ENCODE data around the gene SENP5. TPM values are rescaled to one million over a fixed set of nuclear protein-coding genes. Genes with fewer than 3 reads are reported as not detected.
A peak's percentile ranks its signal among the peaks of the same experiment; 100 is the strongest.
"Not testable (repeated sequence)": the region's sequence is repeated elsewhere in the genome, so short reads cannot be mapped to it uniquely, and the experiment has no call there.

The SENP5 gene, protein sequence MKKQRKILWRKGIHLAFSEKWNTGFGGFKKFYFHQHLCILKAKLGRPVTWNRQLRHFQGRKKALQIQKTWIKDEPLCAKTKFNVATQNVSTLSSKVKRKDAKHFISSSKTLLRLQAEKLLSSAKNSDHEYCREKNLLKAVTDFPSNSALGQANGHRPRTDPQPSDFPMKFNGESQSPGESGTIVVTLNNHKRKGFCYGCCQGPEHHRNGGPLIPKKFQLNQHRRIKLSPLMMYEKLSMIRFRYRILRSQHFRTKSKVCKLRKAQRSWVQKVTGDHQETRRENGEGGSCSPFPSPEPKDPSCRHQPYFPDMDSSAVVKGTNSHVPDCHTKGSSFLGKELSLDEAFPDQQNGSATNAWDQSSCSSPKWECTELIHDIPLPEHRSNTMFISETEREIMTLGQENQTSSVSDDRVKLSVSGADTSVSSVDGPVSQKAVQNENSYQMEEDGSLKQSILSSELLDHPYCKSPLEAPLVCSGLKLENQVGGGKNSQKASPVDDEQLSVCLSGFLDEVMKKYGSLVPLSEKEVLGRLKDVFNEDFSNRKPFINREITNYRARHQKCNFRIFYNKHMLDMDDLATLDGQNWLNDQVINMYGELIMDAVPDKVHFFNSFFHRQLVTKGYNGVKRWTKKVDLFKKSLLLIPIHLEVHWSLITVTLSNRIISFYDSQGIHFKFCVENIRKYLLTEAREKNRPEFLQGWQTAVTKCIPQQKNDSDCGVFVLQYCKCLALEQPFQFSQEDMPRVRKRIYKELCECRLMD
- total RNA-seq = 24.8 TPM
- polyA plus RNA-seq = 11.3 TPM
- long read RNA-seq, donor 1, full-length matches to known transcripts = 1 of 1 reads
- long read RNA-seq, donor 1, partial matches to known transcripts = 0 of 1 reads
- long read RNA-seq, donor 1, other reads (novel, unspliced or antisense) = 0 of 1 reads
- long read RNA-seq, donor 2 = 0 reads
- long read RNA-seq, donor 3, full-length matches to known transcripts = 6 of 6 reads
- long read RNA-seq, donor 3, partial matches to known transcripts = 0 of 6 reads
- long read RNA-seq, donor 3, other reads (novel, unspliced or antisense) = 0 of 6 reads
- long read RNA-seq, donor 4, full-length matches to known transcripts = 2 of 2 reads
- long read RNA-seq, donor 4, partial matches to known transcripts = 0 of 2 reads
- long read RNA-seq, donor 4, other reads (novel, unspliced or antisense) = 0 of 2 reads
- long read RNA-seq, donor 5, partial matches to known transcripts = 23 of 26 reads
- long read RNA-seq, donor 5, other reads (novel, unspliced or antisense) = 0 of 26 reads
- long read RNA-seq, donor 6, full-length matches to known transcripts = 3 of 3 reads
- long read RNA-seq, donor 6, partial matches to known transcripts = 0 of 3 reads
- long read RNA-seq, donor 6, other reads (novel, unspliced or antisense) = 0 of 3 reads
- long read RNA-seq, donor 7, full-length matches to known transcripts = 1 of 8 reads
- long read RNA-seq, donor 7, partial matches to known transcripts = 7 of 8 reads
- long read RNA-seq, donor 7, other reads (novel, unspliced or antisense) = 0 of 8 reads
- long read RNA-seq, donor 8, full-length matches to known transcripts = 1 of 1 reads
- long read RNA-seq, donor 8, partial matches to known transcripts = 0 of 1 reads
- long read RNA-seq, donor 8, other reads (novel, unspliced or antisense) = 0 of 1 reads
- long read RNA-seq, donor 9, partial matches to known transcripts = 0 of 2 reads
- long read RNA-seq, donor 9, other reads (novel, unspliced or antisense) = 0 of 2 reads
- long read RNA-seq, donor 10 = 0 reads

GRCh38 chr3:196867507-196868296, at the start of gene SENP5:
TSS of gene SENP5 (plus strand) at chr3:196867920. CDS start at chr3:196885182, 17,262 bp downstream.
- H3K9me3 ChIP-seq (ENCODE audit: control insufficient read depth in 2 of 2, insufficient read depth in 1 of 2, low read length in 1 of 2) = peaks cover 0 to 6% of the 10 kb centered on the region in 2 donors
- H3K27me3 ChIP-seq (ENCODE audit: control insufficient read depth in 2 of 2, insufficient read depth in 1 of 2, low read length in 1 of 2) = no peaks in the 10 kb centered on the region
- H3K4me3 ChIP-seq (ENCODE audit: low read length in 2 of 2) = peak within 1 kb of the TSS; percentile 74 to 84
- H3K27ac ChIP-seq (ENCODE audit: low read depth in 1 of 2, low read length in 1 of 2) = peak within 1 kb of the TSS; percentile 78 to 88
- peak; percentile 56 to 94 (median 83) for DNase-seq (ENCODE audit: low read depth in 6 of 9, low spot score in 9 of 9)
- H3K4me1 ChIP-seq (ENCODE audit: control insufficient read depth in 2 of 2, insufficient read depth in 2 of 2, low read length in 2 of 2) = peaks cover 6 to 7% of the 10 kb centered on the region in 2 donors
- 1% methylated on average over 93 of the region's 93 CpGs for whole genome bisulfite sequencing
- peaks cover 0 to 7% of the 10 kb centered on the region in 2 donors for H3K36me3 ChIP-seq (ENCODE audit: control insufficient read depth in 2 of 2, insufficient read depth in 2 of 2, low read length in 1 of 2)

DNA sequence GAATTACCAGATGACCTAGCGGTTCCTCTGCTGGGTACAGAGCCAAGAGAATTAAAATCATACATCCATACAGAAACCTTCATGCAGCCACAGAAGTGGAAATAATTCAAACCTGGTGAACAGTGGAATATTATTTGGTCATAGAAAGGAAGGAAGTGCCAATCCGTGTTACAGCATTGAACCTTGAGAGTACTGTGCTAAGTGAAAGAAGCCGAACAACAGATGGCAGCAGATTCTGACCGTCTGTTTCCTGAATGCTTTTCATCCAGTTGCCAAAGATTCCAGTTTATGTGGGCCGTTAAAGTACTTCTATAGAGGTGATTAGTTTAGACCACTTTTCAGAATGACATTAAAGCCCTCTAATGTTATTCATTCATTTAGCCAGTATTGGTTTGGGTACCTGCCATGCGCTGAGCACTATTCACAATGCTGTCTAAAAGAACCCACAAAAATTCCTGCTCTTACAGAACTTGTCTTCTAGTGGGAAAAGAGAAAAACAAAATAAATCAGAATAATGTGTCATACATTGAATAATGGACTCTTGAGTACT, 45.8 kb upstream of the SENP5 start:
- H3K27me3 ChIP-seq (ENCODE audit: control insufficient read depth in 2 of 2, insufficient read depth in 1 of 2, low read length in 1 of 2) = no peaks in the 10 kb centered on the region
- H3K36me3 ChIP-seq (ENCODE audit: control insufficient read depth in 2 of 2, insufficient read depth in 2 of 2, low read length in 1 of 2) = peaks cover 50 to 76% of the 10 kb centered on the region in 2 donors

GRCh38 chr3:196829651-196830050, 38.1 kb upstream of the SENP5 start:
- H3K36me3 ChIP-seq (ENCODE audit: control insufficient read depth in 2 of 2, insufficient read depth in 2 of 2, low read length in 1 of 2) = peaks cover 21 to 45% of the 10 kb centered on the region in 2 donors
- not testable (repeated sequence) for H3K4me3 ChIP-seq (ENCODE audit: low read length in 2 of 2); H3K27ac ChIP-seq (ENCODE audit: low read depth in 1 of 2, low read length in 1 of 2); H3K27me3 ChIP-seq (ENCODE audit: control insufficient read depth in 2 of 2, insufficient read depth in 1 of 2, low read length in 1 of 2); H3K4me1 ChIP-seq (ENCODE audit: control insufficient read depth in 2 of 2, insufficient read depth in 2 of 2, low read length in 2 of 2); H3K9me3 ChIP-seq (ENCODE audit: control insufficient read depth in 2 of 2, insufficient read depth in 1 of 2, low read length in 1 of 2); DNase-seq (ENCODE audit: low read depth in 6 of 9, low spot score in 9 of 9)
- 98% methylated on average over 3 of the region's 3 CpGs for WGBS

More for the DNA sequence above, 45.8 kb upstream of the SENP5 start:
- Histone ChIP-seq H3K27ac (ENCODE audit: low read depth in 1 of 2, low read length in 1 of 2) (no peak overlapping the region), H3K4me1 (ENCODE audit: control insufficient read depth in 2 of 2, insufficient read depth in 2 of 2, low read length in 2 of 2) (no peaks in the 10 kb centered on the region), H3K4me3 (ENCODE audit: low read length in 2 of 2) (no peak overlapping the region), H3K9me3 (ENCODE audit: control insufficient read depth in 2 of 2, insufficient read depth in 1 of 2, low read length in 1 of 2) (no peaks in the 10 kb centered on the region)
- DNase-seq (ENCODE audit: low read depth in 6 of 9, low spot score in 9 of 9) = no peak
- 98% methylated on average over 6 of the region's 6 CpGs for WGBS

DNA sequence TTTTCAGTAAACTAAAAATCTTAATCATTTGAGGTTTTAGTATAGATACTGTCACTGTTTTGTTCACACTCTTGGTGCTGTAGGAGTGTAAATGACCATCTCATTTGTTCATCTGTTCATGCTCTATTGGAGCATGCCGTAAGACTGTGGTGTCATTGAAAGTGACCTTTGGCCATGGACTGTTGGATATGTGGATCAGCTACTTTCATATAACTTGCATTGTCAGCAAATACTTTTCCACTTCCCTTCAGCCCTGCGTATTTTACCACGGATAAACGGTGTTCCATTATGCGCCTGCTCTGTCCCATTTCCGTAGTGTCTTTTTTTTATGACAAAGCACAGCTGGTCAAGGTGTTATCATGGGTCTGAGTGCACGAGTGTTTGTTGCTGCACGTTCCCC, 32.6 kb upstream of the SENP5 start:
- 88% methylated on average over 8 of the region's 8 CpGs for WGBS
- DNase-seq (ENCODE audit: low read depth in 6 of 9, low spot score in 9 of 9) = no peak
- H3K27ac ChIP-seq (ENCODE audit: low read depth in 1 of 2, low read length in 1 of 2) = no peak overlapping the region
- H3K4me3 ChIP-seq (ENCODE audit: low read length in 2 of 2) = no peak overlapping the region
- H3K9me3 ChIP-seq (ENCODE audit: control insufficient read depth in 2 of 2, insufficient read depth in 1 of 2, low read length in 1 of 2) = no peaks in the 10 kb centered on the region
- H3K4me1 ChIP-seq (ENCODE audit: control insufficient read depth in 2 of 2, insufficient read depth in 2 of 2, low read length in 2 of 2) = no peaks in the 10 kb centered on the region
- H3K36me3 ChIP-seq (ENCODE audit: control insufficient read depth in 2 of 2, insufficient read depth in 2 of 2, low read length in 1 of 2) = peaks cover 4 to 22% of the 10 kb centered on the region in 2 donors
- H3K27me3 ChIP-seq (ENCODE audit: control insufficient read depth in 2 of 2, insufficient read depth in 1 of 2, low read length in 1 of 2) = no peaks in the 10 kb centered on the region

DNA sequence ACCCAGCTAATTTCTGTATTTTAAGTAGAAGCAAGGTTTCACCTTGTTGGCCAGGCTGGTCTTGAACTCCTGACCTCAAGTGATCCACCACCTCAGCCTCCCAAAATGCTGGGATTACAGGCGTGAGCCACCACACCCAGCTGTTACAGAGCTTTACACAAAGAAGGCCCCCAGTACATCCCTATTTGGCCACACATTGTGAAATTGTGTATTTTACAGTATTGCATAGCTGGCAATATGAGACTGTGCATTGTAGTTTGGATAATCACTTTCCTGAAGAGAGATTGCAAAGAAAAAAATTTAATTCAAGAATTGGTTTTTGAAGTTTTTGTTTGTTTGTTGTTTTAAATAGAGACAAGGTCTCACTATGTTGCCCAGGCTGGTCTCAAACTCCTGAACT, 31.1 kb upstream of the SENP5 start:
- not testable (repeated sequence) for H3K27ac ChIP-seq (ENCODE audit: low read depth in 1 of 2, low read length in 1 of 2); H3K27me3 ChIP-seq (ENCODE audit: control insufficient read depth in 2 of 2, insufficient read depth in 1 of 2, low read length in 1 of 2); H3K9me3 ChIP-seq (ENCODE audit: control insufficient read depth in 2 of 2, insufficient read depth in 1 of 2, low read length in 1 of 2); H3K4me1 ChIP-seq (ENCODE audit: control insufficient read depth in 2 of 2, insufficient read depth in 2 of 2, low read length in 2 of 2); DNase-seq (ENCODE audit: low read depth in 6 of 9, low spot score in 9 of 9); H3K4me3 ChIP-seq (ENCODE audit: low read length in 2 of 2)
- peaks cover 0 to 12% of the 10 kb centered on the region in 2 donors for H3K36me3 ChIP-seq (ENCODE audit: control insufficient read depth in 2 of 2, insufficient read depth in 2 of 2, low read length in 1 of 2)
- whole genome bisulfite sequencing = 94% methylated on average over 1 of the region's 1 CpG

GRCh38 chr3:196837819-196838420, 29.8 kb upstream of the SENP5 start:
- no peaks in the 10 kb centered on the region for H3K27me3 ChIP-seq (ENCODE audit: control insufficient read depth in 2 of 2, insufficient read depth in 1 of 2, low read length in 1 of 2)
- peak; percentile 27 to 82 (median 56) for DNase-seq (ENCODE audit: low read depth in 6 of 9, low spot score in 9 of 9)
- no peak overlapping the region for H3K4me3 ChIP-seq (ENCODE audit: low read length in 2 of 2)
- H3K36me3 ChIP-seq (ENCODE audit: control insufficient read depth in 2 of 2, insufficient read depth in 2 of 2, low read length in 1 of 2) = peaks cover 0 to 5% of the 10 kb centered on the region in 2 donors
- 54% methylated on average over 3 of the region's 3 CpGs for WGBS
- no peaks in the 10 kb centered on the region for H3K9me3 ChIP-seq (ENCODE audit: control insufficient read depth in 2 of 2, insufficient read depth in 1 of 2, low read length in 1 of 2)
- no peak overlapping the region for H3K27ac ChIP-seq (ENCODE audit: low read depth in 1 of 2, low read length in 1 of 2)
- H3K4me1 ChIP-seq (ENCODE audit: control insufficient read depth in 2 of 2, insufficient read depth in 2 of 2, low read length in 2 of 2) = no peaks in the 10 kb centered on the region

DNA sequence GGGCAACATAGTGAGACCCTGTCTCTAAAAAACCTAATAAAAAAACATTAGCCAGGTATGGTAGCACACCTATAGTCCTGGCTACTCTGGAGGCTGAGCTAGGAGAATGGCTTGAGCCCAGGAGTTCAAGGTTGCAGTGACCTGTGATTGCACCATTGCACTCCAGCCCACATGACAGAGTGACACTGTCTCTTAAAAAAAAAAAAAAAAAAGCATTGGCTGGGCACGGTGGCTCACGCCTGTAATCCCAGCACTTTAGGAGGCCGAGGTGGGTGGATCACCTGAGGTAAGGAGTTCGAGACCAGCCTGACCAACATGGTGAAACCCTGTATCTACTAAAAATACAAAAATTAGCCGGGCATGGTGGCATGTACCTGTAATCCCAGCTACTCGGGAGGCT, 28.4 kb upstream of the SENP5 start:
- DNase-seq (ENCODE audit: low read depth in 6 of 9, low spot score in 9 of 9) = not testable (repeated sequence)
- WGBS = 97% methylated on average over 6 of the region's 6 CpGs

More for the DNA sequence above, 28.4 kb upstream of the SENP5 start:
- not testable (repeated sequence) for H3K4me3 ChIP-seq (ENCODE audit: low read length in 2 of 2); H3K36me3 ChIP-seq (ENCODE audit: control insufficient read depth in 2 of 2, insufficient read depth in 2 of 2, low read length in 1 of 2); H3K27ac ChIP-seq (ENCODE audit: low read depth in 1 of 2, low read length in 1 of 2); H3K9me3 ChIP-seq (ENCODE audit: control insufficient read depth in 2 of 2, insufficient read depth in 1 of 2, low read length in 1 of 2); H3K27me3 ChIP-seq (ENCODE audit: control insufficient read depth in 2 of 2, insufficient read depth in 1 of 2, low read length in 1 of 2); H3K4me1 ChIP-seq (ENCODE audit: control insufficient read depth in 2 of 2, insufficient read depth in 2 of 2, low read length in 2 of 2)
